ENCODE measurements around the gene ATP5F1D. TPM values are rescaled to one million over a fixed set of nuclear protein-coding genes. Genes with fewer than 3 reads are reported as not detected.
A peak's percentile ranks its signal among the peaks of the same experiment; 100 is the strongest.

Gene ATP5F1D
- total and polyA plus RNA-seq, 2 of the 13 experiments (the other 11 are each of a cell fraction or from before 2014, with no cell fraction given), result 39.4 to 78.7 TPM

DNA sequence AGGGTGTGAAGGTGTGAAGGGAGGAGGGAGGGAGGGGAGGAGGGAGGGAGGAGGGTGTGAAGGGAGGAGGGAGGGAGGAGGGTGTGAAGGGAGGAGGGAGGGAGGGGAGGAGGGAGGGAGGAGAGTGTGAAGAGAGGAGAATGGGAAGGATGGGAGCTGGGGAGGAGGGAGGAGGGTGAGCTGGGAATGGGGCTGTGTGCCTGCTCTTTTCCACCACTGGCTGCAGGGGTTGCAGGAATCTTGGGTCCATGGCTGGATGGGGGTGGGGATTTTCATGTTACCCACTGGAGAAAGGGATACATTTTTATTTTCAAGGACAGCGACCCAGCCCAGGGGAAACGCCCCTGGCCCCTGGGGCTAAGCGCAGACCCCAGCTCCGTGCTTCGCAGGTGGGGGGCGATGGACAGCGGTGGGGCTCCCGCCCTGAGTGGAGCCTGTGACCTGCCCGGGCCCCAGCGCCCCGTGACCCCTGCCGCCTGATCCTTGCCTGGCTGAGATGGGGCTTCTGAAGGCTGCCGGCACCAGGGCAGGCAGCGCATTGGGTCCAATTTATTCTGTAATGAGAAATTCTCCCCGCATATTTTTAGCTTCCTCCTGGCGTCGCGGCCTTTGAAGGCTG lies 41.1 kb downstream of the ATP5F1D start:
- no TSS peak for BruUV-seq (replicated peaks)
- no CpG with 5 or more reads among the region's 18 CpGs for WGBS (ENCODE audit: low lambda C conversion rate)
- Histone ChIP-seq H3K9ac (ENCODE audit: insufficient read depth, low read depth, low read length) (no peak overlapping the region), H3K27ac (ENCODE audit: extremely low read length, insufficient read depth, low read length) (peak overlapping the region; percentile 75), H3K9me3 (ENCODE audit: low read length) (no peaks in the 10 kb centered on the region), H2AFZ (ENCODE audit: low read length) (no peak overlapping the region), H3K79me2 (ENCODE audit: insufficient read depth, low read length) (peaks cover 14% of the 10 kb centered on the region), H3K4me3 (replicated peaks in 1 of 3; ENCODE audit: insufficient read depth in 1 of 3, low read depth in 2 of 3, low read length in 3 of 3) (peak overlapping the region in 1 of 3 experiments; percentile 70; a peak in 1 of 6 replicates), H3K4me2 (ENCODE audit: low read depth, low read length) (no peak overlapping the region; the same call in 1 of the 2 replicates), H3K36me3 (replicated peaks in 1 of 2; ENCODE audit: control insufficient read depth in 1 of 2, insufficient read depth in 2 of 2, low read length in 2 of 2) (peaks cover 2 to 9% of the 10 kb centered on the region in 2 experiments; a peak in 3 of 5 replicates), H3K4me1 (ENCODE audit: insufficient read depth, low read length) (peaks cover 35% of the 10 kb centered on the region), H3K27me3 (ENCODE audit: control insufficient read depth in 1 of 2, insufficient read depth in 2 of 2, low read length in 2 of 2) (no peaks in the 10 kb centered on the region; a peak in 1 of 5 replicates), H4K20me1 (ENCODE audit: insufficient read depth, low read length) (no peaks in the 10 kb centered on the region)
- no peak for ATAC-seq
- no peak for FAIRE-seq
- in situ Hi-C loops (cut with HindIII; ENCODE audit: extremely low pct_ligation_motif_present, low pct_unique_long_range_greater_than_20kb), result loop anchor here (5.0 kb wide), 2 partner anchors 35 to 90 kb away; no protein-coding TSS in a partner anchor
- POLR2A ChIA-PET, result interaction anchor here (1.0 to 3.5 kb wide), 10 partner anchors 9 to 173 kb away, joined by 3 to 61 read pairs (median 8); partner anchors contain the start of gene CIRBP
- intact Hi-C loops (cut with micrococcal nuclease; ENCODE audit: unreplicated experiment), result no loop called here
- CTCF ChIA-PET (ENCODE audit: low intra/inter-chr PET ratio, low total read pairs), result no interaction called here
- DNase-seq (ENCODE audit: low spot score), result no peak
- no peak for TF ChIP-seq FOXK1 (CRISPR knock-in tag; IDR thresholded peaks at IDR 0.05; ENCODE audit: borderline replicate concordance, low read depth)
- TF ChIP-seq, protein P1, sequence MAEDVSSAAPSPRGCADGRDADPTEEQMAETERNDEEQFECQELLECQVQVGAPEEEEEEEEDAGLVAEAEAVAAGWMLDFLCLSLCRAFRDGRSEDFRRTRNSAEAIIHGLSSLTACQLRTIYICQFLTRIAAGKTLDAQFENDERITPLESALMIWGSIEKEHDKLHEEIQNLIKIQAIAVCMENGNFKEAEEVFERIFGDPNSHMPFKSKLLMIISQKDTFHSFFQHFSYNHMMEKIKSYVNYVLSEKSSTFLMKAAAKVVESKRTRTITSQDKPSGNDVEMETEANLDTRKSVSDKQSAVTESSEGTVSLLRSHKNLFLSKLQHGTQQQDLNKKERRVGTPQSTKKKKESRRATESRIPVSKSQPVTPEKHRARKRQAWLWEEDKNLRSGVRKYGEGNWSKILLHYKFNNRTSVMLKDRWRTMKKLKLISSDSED (CRISPR knock-in tag; IDR thresholded peaks at IDR 0.05), result no peak
- no peak for TF ChIP-seq POLR2AphosphoS5 (IDR thresholded peaks at IDR 0.05; ENCODE audit: low read depth, low read length)
- no peak for TF ChIP-seq HDAC1 (CRISPR knock-in tag; IDR thresholded peaks at IDR 0.05)
- TF ChIP-seq, protein P2, sequence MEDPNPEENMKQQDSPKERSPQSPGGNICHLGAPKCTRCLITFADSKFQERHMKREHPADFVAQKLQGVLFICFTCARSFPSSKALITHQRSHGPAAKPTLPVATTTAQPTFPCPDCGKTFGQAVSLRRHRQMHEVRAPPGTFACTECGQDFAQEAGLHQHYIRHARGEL (CRISPR knock-in tag; IDR thresholded peaks at IDR 0.05), result no peak
- no peak for TF ChIP-seq IKZF4 (CRISPR knock-in tag; IDR thresholded peaks at IDR 0.05; ENCODE audit: borderline replicate concordance, low read depth, not compliant biosample characterization)
- TF ChIP-seq, protein P3, sequence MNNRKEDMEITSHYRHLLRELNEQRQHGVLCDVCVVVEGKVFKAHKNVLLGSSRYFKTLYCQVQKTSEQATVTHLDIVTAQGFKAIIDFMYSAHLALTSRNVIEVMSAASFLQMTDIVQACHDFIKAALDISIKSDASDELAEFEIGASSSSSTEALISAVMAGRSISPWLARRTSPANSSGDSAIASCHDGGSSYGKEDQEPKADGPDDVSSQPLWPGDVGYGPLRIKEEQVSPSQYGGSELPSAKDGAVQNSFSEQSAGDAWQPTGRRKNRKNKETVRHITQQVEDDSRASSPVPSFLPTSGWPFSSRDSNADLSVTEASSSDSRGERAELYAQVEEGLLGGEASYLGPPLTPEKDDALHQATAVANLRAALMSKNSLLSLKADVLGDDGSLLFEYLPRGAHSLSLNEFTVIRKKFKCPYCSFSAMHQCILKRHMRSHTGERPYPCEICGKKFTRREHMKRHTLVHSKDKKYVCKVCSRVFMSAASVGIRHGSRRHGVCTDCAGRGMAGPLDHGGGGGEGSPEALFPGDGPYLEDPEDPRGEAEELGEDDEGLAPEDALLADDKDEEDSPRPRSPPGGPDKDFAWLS (CRISPR knock-in tag; IDR thresholded peaks at IDR 0.05; ENCODE audit: borderline replicate concordance), result no peak
- TF ChIP-seq JDP2 (CRISPR knock-in tag; IDR thresholded peaks at IDR 0.05; ENCODE audit: borderline replicate concordance), result no peak
- no peak for TF ChIP-seq ZNF12 (CRISPR knock-in tag; IDR thresholded peaks at IDR 0.05)
- TF ChIP-seq ZNF790 (CRISPR knock-in tag; IDR thresholded peaks at IDR 0.05; ENCODE audit: borderline replicate concordance), result no peak; the same call in 1 of the 2 replicates
- TF ChIP-seq, protein P4, sequence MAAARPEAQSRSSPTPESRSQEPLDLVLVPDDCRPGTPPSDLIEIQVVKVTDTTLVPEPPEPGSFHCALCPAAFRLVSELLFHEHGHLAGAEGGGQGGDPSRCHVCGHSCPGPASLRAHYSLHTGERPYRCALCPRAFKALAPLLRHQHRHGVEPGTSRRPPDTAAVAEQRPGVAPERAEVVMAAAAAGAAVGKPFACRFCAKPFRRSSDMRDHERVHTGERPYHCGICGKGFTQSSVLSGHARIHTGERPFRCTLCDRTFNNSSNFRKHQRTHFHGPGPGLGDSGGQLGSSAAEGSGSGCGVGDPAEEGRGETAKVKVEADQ (CRISPR knock-in tag; IDR thresholded peaks at IDR 0.05; ENCODE audit: borderline replicate concordance), result no peak
- no peak for TF ChIP-seq ZNF772 (CRISPR knock-in tag; IDR thresholded peaks at IDR 0.05)
- no peak for TF ChIP-seq ZNF878 (CRISPR knock-in tag; IDR thresholded peaks at IDR 0.05)
- no peak for TF ChIP-seq STAT5B (CRISPR knock-in tag; IDR thresholded peaks at IDR 0.05)
- no peak for TF ChIP-seq ZBTB21 (CRISPR knock-in tag; IDR thresholded peaks at IDR 0.05)
- no peak for TF ChIP-seq KLF13 (CRISPR knock-in tag; IDR thresholded peaks at IDR 0.05)
- peak; percentile 59; the same call in 1 of the 2 replicates for TF ChIP-seq PCBP1 (IDR thresholded peaks at IDR 0.05; ENCODE audit: borderline replicate concordance, low read depth, low read length)
- TF ChIP-seq HIVEP1 (CRISPR knock-in tag; IDR thresholded peaks at IDR 0.05), result no peak
- TF ChIP-seq RBM39 (IDR thresholded peaks at IDR 0.05; ENCODE audit: low read depth, low read length, poor library complexity, severe bottlenecking), result peak; percentile 50
- TF ChIP-seq SMAD3 (CRISPR knock-in tag; IDR thresholded peaks at IDR 0.05), result no peak
- TF ChIP-seq ZNF747 (CRISPR knock-in tag; IDR thresholded peaks at IDR 0.05; ENCODE audit: borderline replicate concordance), result peak; percentile 3; the same call in 1 of the 2 replicates

Measured in HepG2 (cell line).